ENCODE measurements around the gene RNF34. TPM values are rescaled to one million over a fixed set of nuclear protein-coding genes. Genes with fewer than 3 reads are reported as not detected.

The RNF34 gene
- total and polyA plus RNA-seq, 2 of the 13 experiments (the other 11 are each of a cell fraction or from before 2014, with no cell fraction given), result 36.8 to 53.2 TPM

DNA sequence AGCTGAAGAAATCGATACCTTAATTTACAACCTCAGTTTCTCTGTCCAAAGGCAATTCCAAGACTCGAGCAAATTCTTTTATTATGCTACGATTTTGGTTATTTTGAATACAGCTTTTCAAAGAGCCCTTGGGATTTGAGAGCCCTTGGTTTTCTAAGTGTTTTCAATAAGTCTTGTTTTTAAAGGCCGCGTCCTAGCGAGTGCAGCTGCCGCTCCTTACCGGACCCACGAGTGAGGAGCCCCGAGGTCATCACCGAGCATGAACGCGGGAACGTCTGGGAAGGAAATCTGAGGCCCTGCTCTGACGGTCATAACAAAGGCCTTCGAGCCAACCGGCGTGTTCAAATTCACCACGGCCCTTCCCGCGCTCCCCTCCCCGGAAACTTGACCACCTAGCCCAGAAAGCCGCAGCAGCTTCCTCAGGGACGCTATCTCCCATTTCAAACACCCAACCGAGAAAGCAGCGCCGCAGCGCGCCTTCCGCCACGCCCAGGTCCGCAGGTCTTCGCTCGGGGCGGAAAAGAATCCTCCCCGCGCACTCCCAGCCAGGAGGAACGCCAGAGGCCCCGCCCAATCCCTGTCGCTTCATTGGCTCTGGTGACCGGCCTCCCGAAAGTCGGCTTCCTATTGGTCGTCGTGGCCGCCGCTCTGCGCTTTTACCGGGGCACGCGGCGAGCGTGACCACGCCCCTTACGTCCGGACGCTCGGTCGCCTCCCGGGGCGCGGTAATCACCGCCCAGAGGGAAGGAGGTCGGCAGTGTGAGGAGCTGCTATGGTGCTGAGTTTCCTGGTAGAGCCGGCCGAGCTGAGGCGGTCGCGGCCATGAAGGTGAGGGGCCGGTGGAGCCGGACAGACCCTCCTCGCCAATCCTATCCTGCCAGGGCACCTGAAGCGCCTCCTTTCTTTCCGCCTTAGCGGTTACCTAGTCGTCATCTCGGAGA is at the start of gene RNF34 (continued):
- TF ChIP-seq, protein P1, sequence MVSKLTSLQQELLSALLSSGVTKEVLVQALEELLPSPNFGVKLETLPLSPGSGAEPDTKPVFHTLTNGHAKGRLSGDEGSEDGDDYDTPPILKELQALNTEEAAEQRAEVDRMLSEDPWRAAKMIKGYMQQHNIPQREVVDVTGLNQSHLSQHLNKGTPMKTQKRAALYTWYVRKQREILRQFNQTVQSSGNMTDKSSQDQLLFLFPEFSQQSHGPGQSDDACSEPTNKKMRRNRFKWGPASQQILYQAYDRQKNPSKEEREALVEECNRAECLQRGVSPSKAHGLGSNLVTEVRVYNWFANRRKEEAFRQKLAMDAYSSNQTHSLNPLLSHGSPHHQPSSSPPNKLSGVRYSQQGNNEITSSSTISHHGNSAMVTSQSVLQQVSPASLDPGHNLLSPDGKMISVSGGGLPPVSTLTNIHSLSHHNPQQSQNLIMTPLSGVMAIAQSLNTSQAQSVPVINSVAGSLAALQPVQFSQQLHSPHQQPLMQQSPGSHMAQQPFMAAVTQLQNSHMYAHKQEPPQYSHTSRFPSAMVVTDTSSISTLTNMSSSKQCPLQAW (CRISPR knock-in tag; IDR thresholded peaks at IDR 0.05), result peak; percentile 88
- TF ChIP-seq, protein P2, sequence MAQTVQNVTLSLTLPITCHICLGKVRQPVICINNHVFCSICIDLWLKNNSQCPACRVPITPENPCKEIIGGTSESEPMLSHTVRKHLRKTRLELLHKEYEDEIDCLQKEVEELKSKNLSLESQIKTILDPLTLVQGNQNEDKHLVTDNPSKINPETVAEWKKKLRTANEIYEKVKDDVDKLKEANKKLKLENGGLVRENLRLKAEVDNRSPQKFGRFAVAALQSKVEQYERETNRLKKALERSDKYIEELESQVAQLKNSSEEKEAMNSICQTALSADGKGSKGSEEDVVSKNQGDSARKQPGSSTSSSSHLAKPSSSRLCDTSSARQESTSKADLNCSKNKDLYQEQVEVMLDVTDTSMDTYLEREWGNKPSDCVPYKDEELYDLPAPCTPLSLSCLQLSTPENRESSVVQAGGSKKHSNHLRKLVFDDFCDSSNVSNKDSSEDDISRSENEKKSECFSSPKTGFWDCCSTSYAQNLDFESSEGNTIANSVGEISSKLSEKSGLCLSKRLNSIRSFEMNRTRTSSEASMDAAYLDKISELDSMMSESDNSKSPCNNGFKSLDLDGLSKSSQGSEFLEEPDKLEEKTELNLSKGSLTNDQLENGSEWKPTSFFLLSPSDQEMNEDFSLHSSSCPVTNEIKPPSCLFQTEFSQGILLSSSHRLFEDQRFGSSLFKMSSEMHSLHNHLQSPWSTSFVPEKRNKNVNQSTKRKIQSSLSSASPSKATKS (CRISPR knock-in tag; IDR thresholded peaks at IDR 0.05), result no peak
- TF ChIP-seq PRMT3 (CRISPR knock-in tag; IDR thresholded peaks at IDR 0.05; ENCODE audit: borderline replicate concordance, low read depth), result no peak
- TF ChIP-seq ZNF225 (CRISPR knock-in tag; IDR thresholded peaks at IDR 0.05), result 0 out of 2 replicates have a peak, but pooled peaks have one; percentile 6
- peak; percentile 76; the same call in 1 of the 2 replicates for TF ChIP-seq TFDP1 (CRISPR knock-in tag; IDR thresholded peaks at IDR 0.05; ENCODE audit: borderline replicate concordance)
- no peak; the same call in 1 of the 2 replicates for TF ChIP-seq FOXO1 (CRISPR knock-in tag; IDR thresholded peaks at IDR 0.05)
- no peak for TF ChIP-seq MED13 (CRISPR knock-in tag; IDR thresholded peaks at IDR 0.05)
- no peak for TF ChIP-seq CBX5 (CRISPR knock-in tag; IDR thresholded peaks at IDR 0.05; ENCODE audit: borderline replicate concordance)
- TF ChIP-seq ATF7-NPFF (CRISPR knock-in tag; IDR thresholded peaks at IDR 0.05; ENCODE audit: low read depth), result peak; percentile 84
- no peak; the same call in 1 of the 2 replicates for TF ChIP-seq ZNF652 (CRISPR knock-in tag; IDR thresholded peaks at IDR 0.05; ENCODE audit: borderline replicate concordance, low read depth)
- TF ChIP-seq ZNF280B (CRISPR knock-in tag; IDR thresholded peaks at IDR 0.05; ENCODE audit: borderline replicate concordance), result peak; percentile 71
- TF ChIP-seq ZNF530 (CRISPR knock-in tag; IDR thresholded peaks at IDR 0.05; ENCODE audit: low read depth), result no peak
- peak; percentile 81 for TF ChIP-seq CREM (IDR thresholded peaks at IDR 0.05)
- no peak for TF ChIP-seq CREM (CRISPR knock-in tag; IDR thresholded peaks at IDR 0.05)
- TF ChIP-seq ARID2 (CRISPR knock-in tag; IDR thresholded peaks at IDR 0.05; ENCODE audit: borderline replicate concordance), result peak; percentile 64; the same call in 1 of the 2 replicates
- TF ChIP-seq CEBPB (IDR thresholded peaks at IDR 0.05; ENCODE audit: borderline replicate concordance, low read depth, low read length), result no peak
- TF ChIP-seq PCBP2 (optimal IDR thresholded peaks at IDR 0.05; ENCODE audit: low read depth, low read length, poor library complexity, severe bottlenecking), result no peak
- no peak for TF ChIP-seq HDAC6 (IDR thresholded peaks at IDR 0.05; ENCODE audit: low read depth, low read length)
- peak; percentile 79; the same call in 1 of the 2 replicates for TF ChIP-seq YEATS4 (CRISPR knock-in tag; IDR thresholded peaks at IDR 0.05; ENCODE audit: borderline replicate concordance)
- 0 out of 2 replicates have a peak, but pooled peaks have one; percentile 12 for TF ChIP-seq ISL2 (CRISPR knock-in tag; IDR thresholded peaks at IDR 0.05)
- TF ChIP-seq ZNF350 (CRISPR knock-in tag; IDR thresholded peaks at IDR 0.05; ENCODE audit: borderline replicate concordance, low read depth), result peak; percentile 80
- no peak for TF ChIP-seq HOXA7 (CRISPR knock-in tag; IDR thresholded peaks at IDR 0.05)
- no peak; the same call in 1 of the 2 replicates for TF ChIP-seq ZNF224 (CRISPR knock-in tag; IDR thresholded peaks at IDR 0.05)
